CD4-positive, alpha-beta T cell treated with Interferon alpha-2 for 1 hour (primary cell): ENCODE data around the gene GTF3C1.
"Not testable (repeated sequence)": the region's sequence is repeated elsewhere in the genome, so short reads cannot be mapped to it uniquely, and the experiment has no call there.

ENCODE experiments used
- DNase-seq, 2 donors: peaks; one replicate each; pipeline ENCODE4 v3.0.0-alpha.2; 2020 to 2022

GTF3C1 gene

GRCh38 chr16:27549746-27550581 lies at the start of gene GTF3C1, which contains the start of gene KATNIP:
TSS of gene GTF3C1 (minus strand) at chr16:27549913. CDS start at chr16:27549890, 23 bp downstream.
TSS of gene KATNIP (plus strand) at chr16:27550144. CDS start at chr16:27550171, 27 bp downstream.
- peak; percentile 100 for DNase-seq

- no peak for DNase-seq
Observed at GRCh38 chr16:27598931-27599565, 49.3 kb upstream of the GTF3C1 start.

- DNase-seq: no peak
Observed at GRCh38 chr16:27598220-27598619, 48.5 kb upstream of the GTF3C1 start.

GRCh38 chr16:27597361-27597760 lies 47.6 kb upstream of the GTF3C1 start:
- DNase-seq: no peak

- DNase-seq: no peak
Observed at GRCh38 chr16:27596411-27596810, 46.7 kb upstream of the GTF3C1 start.

- DNase-seq: no peak
Observed at GRCh38 chr16:27595993-27596392, 46.3 kb upstream of the GTF3C1 start.

GRCh38 chr16:27595475-27595874 lies 45.8 kb upstream of the GTF3C1 start:
- no peak for DNase-seq

GRCh38 chr16:27591837-27592236 lies 42.1 kb upstream of the GTF3C1 start:
- no peak for DNase-seq

GRCh38 chr16:27588057-27588456 lies 38.3 kb upstream of the GTF3C1 start:
- DNase-seq: no peak

- no peak for DNase-seq
Observed at GRCh38 chr16:27586711-27587110, 37.0 kb upstream of the GTF3C1 start.

- DNase-seq: no peak
Observed at GRCh38 chr16:27585200-27585599, 35.5 kb upstream of the GTF3C1 start.

- no peak for DNase-seq
Observed at GRCh38 chr16:27583634-27584033, 33.9 kb upstream of the GTF3C1 start.

GRCh38 chr16:27582883-27583282 lies 33.2 kb upstream of the GTF3C1 start:
- no peak for DNase-seq

- DNase-seq: no peak
Observed at GRCh38 chr16:27579087-27579980, 29.6 kb upstream of the GTF3C1 start.

- no peak for DNase-seq
Observed at GRCh38 chr16:27576729-27577128, 27.0 kb upstream of the GTF3C1 start.

- DNase-seq: no peak
Observed at GRCh38 chr16:27572711-27573110, 23.0 kb upstream of the GTF3C1 start.

- DNase-seq: no peak
Observed at GRCh38 chr16:27571433-27572326, 22.0 kb upstream of the GTF3C1 start.

GRCh38 chr16:27570986-27571385 lies 21.3 kb upstream of the GTF3C1 start:
- DNase-seq: not testable (repeated sequence)

- no peak for DNase-seq
Observed at GRCh38 chr16:27568077-27568476, 18.4 kb upstream of the GTF3C1 start.

- DNase-seq: no peak
Observed at GRCh38 chr16:27566417-27566816, 16.7 kb upstream of the GTF3C1 start.

- no peak for DNase-seq
Observed at GRCh38 chr16:27564224-27564623, 14.5 kb upstream of the GTF3C1 start.

GRCh38 chr16:27561216-27561615 lies 11.5 kb upstream of the GTF3C1 start:
- DNase-seq: no peak
